Gastrocnemius medialis (tissue), 4 donors: Measurements from ENCODE around the gene UBLCP1. TPM values are rescaled to one million over a fixed set of nuclear protein-coding genes. Genes with fewer than 3 reads are reported as not detected.

ENCODE experiments used
- ATAC-seq, 2 donors: fragments of 150-250 bp; one replicate each; pipeline ENCODE4 v1.9.1; 2016
- DNase-seq, 2 donors: peaks; one replicate each; pipeline ENCODE4 v3.0.0-alpha.2; 2019
- H3K27ac ChIP-seq, 4 donors: fragments of 200-600 bp; sonication (generic); 1 replicate in 1 of 4; 2 replicates in 3 of 4; pipeline ENCODE4 v1.5.1; 2016 to 2018; ENCODE audit warnings: mild to moderate bottlenecking in 2 of 4, moderate library complexity in 1 of 4
- H3K27me3 ChIP-seq, 3 donors: fragments of 200-600 bp; sonication (generic) in 2 of 3; 1 replicate in 1 of 3; 2 replicates in 2 of 3; pipeline versions ENCODE4 v1.5.1 to v1.6.0; 2016 to 2019; ENCODE audit warnings: mild to moderate bottlenecking in 1 of 3, moderate library complexity in 1 of 3
- H3K36me3 ChIP-seq, 2 donors: fragments of 200-600 bp; sonication (generic) in 1 of 2; one replicate each; pipeline ENCODE4 v1.5.1; 2017 to 2018
- H3K4me1 ChIP-seq, 2 donors: fragments of 200-600 bp; sonication (generic) in 1 of 2; one replicate each; pipeline ENCODE4 v1.5.1; 2016 to 2017; ENCODE audit warnings: mild to moderate bottlenecking in 2 of 2
- H3K4me3 ChIP-seq, 4 donors: fragments of 200-600 bp; sonication (generic) in 3 of 4; 1 replicate in 1 of 4; 2 replicates in 3 of 4; pipeline ENCODE4 v1.5.1; 2016 to 2019; ENCODE audit warnings: mild to moderate bottlenecking in 2 of 4
- H3K9me3 ChIP-seq, 3 donors: fragments of 200-600 bp; sonication (generic) in 2 of 3; 1 replicate in 1 of 3; 2 replicates in 2 of 3; pipeline ENCODE4 v1.5.1; 2016 to 2019
- POLR2A ChIP-seq, 2 donors: fragments of 450-650 bp; IDR thresholded peaks; one replicate each; pipeline ENCODE4 v1.6.1; 2017; ENCODE audit warnings: antibody characterized with exemption in 2 of 2, mild to moderate bottlenecking in 2 of 2, moderate library complexity in 2 of 2
- in situ Hi-C, 4 donors: fragments of 200-750 bp; cut with MboI; loops; one replicate each; pipeline versions ENCODE4 v1.15.0 to v1.8.0; 2017; ENCODE audit warnings: low sequenced_read_pairs in 4 of 4
- intact Hi-C: fragments of 100-400 bp; cut with DNase I; formaldehyde crosslinking; loops from one replicate; pipeline ENCODE4 v1.15.1; 2023; ENCODE audit warnings: low total_unique reads
- total RNA-seq, 4 donors: library from RNA; depleted of rRNA; stranded (reverse); fragments of >200 nt; gene quantifications; one replicate each; pipeline versions ENCODE4 v1.1.0 to v1.2.3, GENCODE V29; 2016
- TF ChIP-seq, protein P1 (sequence below), 5 experiments: fragments of 450-650 bp in 3 of 5; fragments of 200-600 bp in 2 of 5; sonication (generic) in 2 of 5; IDR thresholded peaks in 4 of 5; conservative IDR thresholded peaks in 1 of 5; 1 replicate in 4 of 5; 2 replicates in 1 of 5; pipeline ENCODE4 v1.5.1; 2016 to 2019; ENCODE audit warnings: antibody characterized with exemption in 5 of 5, mild to moderate bottlenecking in 3 of 5, moderate library complexity in 3 of 5

The UBLCP1 gene
- total RNA-seq, 4 donors from 2014 or later = 11.1 to 16.0 (median 14.3) TPM

DNA sequence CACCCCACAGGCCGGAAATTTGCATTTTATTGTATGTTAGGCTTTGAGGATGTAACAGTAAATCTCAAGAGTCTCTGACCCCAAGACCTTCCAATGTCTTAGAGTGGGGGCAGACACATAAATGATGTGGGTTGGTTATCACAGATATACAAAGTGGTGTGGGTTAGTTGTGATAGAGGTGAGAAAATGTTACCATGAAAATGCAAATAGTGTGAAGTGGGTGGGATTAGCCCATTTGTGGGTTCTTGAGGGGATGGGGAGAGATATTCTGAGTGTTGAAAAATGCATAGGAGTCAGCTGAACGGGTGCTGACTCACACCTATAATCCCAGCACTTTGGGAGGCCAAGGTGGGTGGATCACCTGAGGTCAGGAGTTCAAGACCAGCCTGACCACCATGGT lies 45.9 kb upstream of the UBLCP1 start:
- DNase-seq = no peak
- TF ChIP-seq, protein P1, sequence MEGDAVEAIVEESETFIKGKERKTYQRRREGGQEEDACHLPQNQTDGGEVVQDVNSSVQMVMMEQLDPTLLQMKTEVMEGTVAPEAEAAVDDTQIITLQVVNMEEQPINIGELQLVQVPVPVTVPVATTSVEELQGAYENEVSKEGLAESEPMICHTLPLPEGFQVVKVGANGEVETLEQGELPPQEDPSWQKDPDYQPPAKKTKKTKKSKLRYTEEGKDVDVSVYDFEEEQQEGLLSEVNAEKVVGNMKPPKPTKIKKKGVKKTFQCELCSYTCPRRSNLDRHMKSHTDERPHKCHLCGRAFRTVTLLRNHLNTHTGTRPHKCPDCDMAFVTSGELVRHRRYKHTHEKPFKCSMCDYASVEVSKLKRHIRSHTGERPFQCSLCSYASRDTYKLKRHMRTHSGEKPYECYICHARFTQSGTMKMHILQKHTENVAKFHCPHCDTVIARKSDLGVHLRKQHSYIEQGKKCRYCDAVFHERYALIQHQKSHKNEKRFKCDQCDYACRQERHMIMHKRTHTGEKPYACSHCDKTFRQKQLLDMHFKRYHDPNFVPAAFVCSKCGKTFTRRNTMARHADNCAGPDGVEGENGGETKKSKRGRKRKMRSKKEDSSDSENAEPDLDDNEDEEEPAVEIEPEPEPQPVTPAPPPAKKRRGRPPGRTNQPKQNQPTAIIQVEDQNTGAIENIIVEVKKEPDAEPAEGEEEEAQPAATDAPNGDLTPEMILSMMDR (IDR thresholded peaks at IDR 0.05 in 4 of 5, conservative IDR thresholded peaks at IDR 0.05 in 1 of 5) = no peak
- TF ChIP-seq POLR2A (IDR thresholded peaks at IDR 0.05) = no peak
- H3K36me3 ChIP-seq = no peaks in the 10 kb centered on the region
- H3K27ac ChIP-seq = no peak overlapping the region
- H3K9me3 ChIP-seq = no peaks in the 10 kb centered on the region
- no peak overlapping the region for H3K4me3 ChIP-seq
- intact Hi-C loops = no loop called here
- no peaks in the 10 kb centered on the region for H3K4me1 ChIP-seq
- no peak for ATAC-seq
- no peaks in the 10 kb centered on the region for H3K27me3 ChIP-seq
- in situ Hi-C loops = no loop called here

DNA sequence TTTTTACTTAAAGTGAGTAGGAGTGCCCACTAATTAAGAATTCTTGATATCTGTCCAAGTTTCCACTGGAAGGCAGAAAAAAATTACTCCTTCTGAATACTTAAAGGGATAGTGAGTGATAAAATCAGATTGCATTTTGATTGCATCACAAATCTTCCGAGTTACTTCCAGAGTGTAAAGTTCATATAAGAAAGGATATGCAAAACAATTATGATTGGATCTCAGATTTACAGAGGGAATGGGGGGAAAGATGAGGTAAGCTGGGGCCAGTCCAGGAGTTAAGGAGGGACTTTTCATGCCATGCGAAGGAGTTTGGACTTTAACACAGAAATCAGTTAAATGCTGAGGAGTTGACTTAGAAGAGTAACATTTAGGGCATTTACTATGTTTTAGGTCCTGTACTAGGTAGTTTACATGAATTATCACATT lies 44.5 kb upstream of the UBLCP1 start:
- Histone ChIP-seq H3K36me3 (no peaks in the 10 kb centered on the region), H3K27ac (no peak overlapping the region), H3K4me1 (no peaks in the 10 kb centered on the region), H3K27me3 (no peaks in the 10 kb centered on the region), H3K4me3 (no peak overlapping the region), H3K9me3 (no peaks in the 10 kb centered on the region)
- TF ChIP-seq, protein P1 (IDR thresholded peaks at IDR 0.05 in 4 of 5, conservative IDR thresholded peaks at IDR 0.05 in 1 of 5) = no peak
- no peak for TF ChIP-seq POLR2A (IDR thresholded peaks at IDR 0.05)
- in situ Hi-C loops (no loop called here), intact Hi-C loops (no loop called here)
- DNase-seq (no peak), ATAC-seq (no peak)

DNA sequence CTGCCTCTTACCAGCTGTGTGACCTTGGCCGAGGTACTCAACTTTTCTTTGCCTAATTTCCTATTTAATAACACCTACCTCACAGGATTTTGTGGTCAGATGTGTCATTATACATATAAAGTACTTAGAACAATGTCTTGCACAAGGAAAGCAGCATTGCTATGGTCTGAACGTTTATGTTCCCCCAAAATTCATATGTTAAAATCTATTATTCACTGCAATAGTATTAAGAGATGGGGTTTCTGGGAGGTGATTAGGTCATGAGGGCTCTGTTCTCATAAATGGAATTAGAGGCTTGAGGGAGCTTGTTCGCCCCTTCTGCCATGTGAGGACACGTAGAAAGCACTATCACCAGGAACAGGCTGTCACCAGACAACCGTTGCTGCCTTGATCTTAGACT lies 42.9 kb upstream of the UBLCP1 start:
- H3K27ac ChIP-seq = no peak overlapping the region
- no peaks in the 10 kb centered on the region for H3K4me1 ChIP-seq
- intact Hi-C loops (no loop called here), in situ Hi-C loops (no loop called here)
- no peak for ATAC-seq
- DNase-seq = no peak
- H3K4me3 ChIP-seq = no peak overlapping the region
- H3K9me3 ChIP-seq = no peaks in the 10 kb centered on the region
- no peaks in the 10 kb centered on the region for H3K36me3 ChIP-seq
- TF ChIP-seq POLR2A (IDR thresholded peaks at IDR 0.05) = no peak
- TF ChIP-seq, protein P1 (IDR thresholded peaks at IDR 0.05 in 4 of 5, conservative IDR thresholded peaks at IDR 0.05 in 1 of 5) = no peak
- H3K27me3 ChIP-seq = no peaks in the 10 kb centered on the region

DNA sequence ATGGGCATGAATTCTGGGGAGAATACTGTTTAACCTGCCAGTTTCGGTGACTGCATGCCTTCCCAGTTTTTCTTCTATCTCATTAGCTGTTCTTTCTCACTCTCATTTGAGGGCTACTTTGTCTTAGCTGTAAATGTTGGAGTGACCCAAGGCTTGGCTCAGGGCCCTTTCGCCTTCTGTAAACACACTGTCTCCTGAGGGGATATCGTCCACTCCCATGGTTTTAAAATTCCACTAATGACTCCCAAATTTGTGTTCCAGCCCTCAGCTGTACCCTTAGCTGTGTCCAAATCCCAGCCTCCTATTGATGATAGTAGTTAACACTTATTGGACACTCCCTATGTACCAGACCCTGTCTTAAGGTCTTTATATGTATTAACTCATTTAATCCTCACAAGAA lies 39.6 kb upstream of the UBLCP1 start:
- Histone ChIP-seq H3K27me3 (no peaks in the 10 kb centered on the region), H3K4me1 (no peaks in the 10 kb centered on the region), H3K9me3 (no peaks in the 10 kb centered on the region), H3K36me3 (no peaks in the 10 kb centered on the region), H3K27ac (no peak overlapping the region), H3K4me3 (no peak overlapping the region)
- DNase-seq (no peak), ATAC-seq (no peak)
- intact Hi-C loops (no loop called here), in situ Hi-C loops (no loop called here)
- TF ChIP-seq POLR2A (IDR thresholded peaks at IDR 0.05) = no peak
- TF ChIP-seq, protein P1 (IDR thresholded peaks at IDR 0.05 in 4 of 5, conservative IDR thresholded peaks at IDR 0.05 in 1 of 5) = no peak

DNA sequence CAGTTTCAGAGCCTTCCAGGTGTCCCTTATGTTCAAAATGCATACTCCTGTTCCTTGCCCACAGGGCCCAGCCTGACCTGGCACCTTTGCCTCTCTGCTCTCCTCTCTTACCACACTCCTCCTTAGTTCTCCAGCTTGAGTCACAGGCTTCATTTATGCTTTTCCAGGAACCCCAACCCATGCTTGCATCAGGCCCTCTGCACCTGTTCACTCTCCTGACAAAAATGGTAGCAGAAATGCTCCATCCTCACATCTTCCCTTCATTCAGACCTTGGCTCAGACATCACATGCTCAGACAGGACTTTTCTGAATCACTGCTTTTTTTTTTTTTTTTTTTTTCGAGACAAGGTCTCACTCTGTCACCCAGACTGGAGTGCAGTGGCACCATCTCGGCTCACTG lies 38.6 kb upstream of the UBLCP1 start:
- intact Hi-C loops (no loop called here), in situ Hi-C loops (no loop called here)
- H3K4me3 ChIP-seq = no peak overlapping the region
- H3K27ac ChIP-seq = no peak overlapping the region
- ATAC-seq (no peak), DNase-seq (no peak)
- H3K9me3 ChIP-seq = no peaks in the 10 kb centered on the region
- H3K36me3 ChIP-seq = no peaks in the 10 kb centered on the region
- H3K4me1 ChIP-seq = no peaks in the 10 kb centered on the region
- TF ChIP-seq, protein P1 (IDR thresholded peaks at IDR 0.05 in 4 of 5, conservative IDR thresholded peaks at IDR 0.05 in 1 of 5) = no peak
- TF ChIP-seq POLR2A (IDR thresholded peaks at IDR 0.05) = no peak
- no peaks in the 10 kb centered on the region for H3K27me3 ChIP-seq
